HG02759 (cell line): Measurements from ENCODE around the gene EIPR1.

Experiments
- ATAC-seq: cut with Tn5 transposase; IDR thresholded peaks from one replicate; pipeline ENCODE4 v1.9.1; 2021; ENCODE audit warnings: mild to moderate bottlenecking, moderate library complexity; ENCODE audit not compliant: unreplicated experiment

The EIPR1 gene

DNA sequence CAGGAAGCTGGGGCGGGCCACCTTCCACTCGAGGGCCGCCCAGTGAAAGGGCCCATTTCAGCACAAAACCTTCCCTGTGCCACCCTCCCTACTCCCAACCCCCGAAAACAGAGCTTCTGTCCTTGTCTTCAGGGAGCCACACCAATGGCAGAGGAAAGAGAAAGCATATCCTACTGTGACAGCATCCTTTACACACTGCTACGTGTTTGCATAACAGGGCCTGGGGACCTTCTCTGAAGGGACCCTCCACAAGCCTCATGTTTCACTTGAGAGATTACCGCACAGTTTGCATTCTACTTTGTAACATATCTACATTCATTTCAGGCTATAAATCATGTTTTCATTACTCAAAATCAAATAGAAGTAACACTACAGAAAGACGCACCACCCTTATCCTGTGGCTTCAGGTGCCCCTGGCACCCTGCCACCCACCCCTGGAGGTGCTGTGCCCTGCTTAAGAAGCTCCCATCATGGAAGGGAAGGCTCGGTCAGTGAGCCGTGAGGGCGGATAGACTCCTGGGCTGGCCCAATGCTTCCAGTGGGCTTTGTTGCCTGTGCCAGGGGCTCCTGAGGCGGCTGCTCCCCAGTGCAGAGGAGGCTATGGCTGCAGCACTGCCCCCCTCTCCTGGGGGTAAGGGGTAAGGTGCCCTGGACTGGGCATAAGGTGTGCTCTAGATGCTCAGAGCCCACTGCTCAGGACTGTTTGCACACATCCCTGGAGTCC is 52.0 kb downstream of the EIPR1 start:
- no peak for ATAC-seq

DNA sequence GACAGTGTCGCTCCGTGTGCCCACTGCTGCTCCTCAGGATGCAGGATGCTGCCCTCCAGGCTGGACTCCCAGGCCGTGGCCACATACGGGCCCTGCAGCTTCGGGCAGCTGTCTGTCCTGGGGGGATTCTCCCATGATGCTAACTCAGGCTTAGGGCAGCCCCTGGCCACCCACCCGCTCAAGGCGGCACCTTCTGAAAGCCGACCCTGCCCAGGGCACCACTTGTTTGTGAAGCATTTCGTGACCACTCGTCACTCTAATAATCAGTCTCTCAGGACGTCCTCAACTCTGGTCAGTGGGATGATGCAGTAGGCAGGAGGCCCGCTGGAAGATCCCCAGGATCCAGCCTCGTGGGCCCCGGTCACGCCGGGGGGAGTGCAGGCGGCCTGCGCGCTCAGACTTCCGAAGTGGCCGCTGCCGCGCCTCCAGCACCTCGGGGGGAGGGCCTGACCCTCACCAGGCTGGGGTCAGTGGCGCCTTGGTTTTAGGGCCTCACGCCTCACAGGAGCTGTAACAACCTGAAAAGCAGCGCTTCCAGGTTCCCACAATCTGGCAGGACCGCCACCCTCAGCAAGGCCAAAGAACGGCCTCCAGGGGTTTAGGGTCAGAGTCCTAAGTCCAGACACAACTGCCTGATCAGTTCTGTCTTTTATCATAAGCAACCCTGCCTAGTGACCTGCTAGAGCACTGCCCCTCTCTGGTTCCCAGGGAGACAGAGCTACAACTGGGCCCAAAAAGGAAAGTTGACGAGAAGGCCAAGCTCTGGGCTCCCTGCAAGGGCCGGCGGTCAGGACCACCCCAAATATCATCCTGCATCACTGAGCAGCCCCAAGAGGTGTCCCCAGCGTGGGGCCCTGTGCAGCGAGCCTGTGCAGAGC is 53.0 kb downstream of the EIPR1 start:
- no peak for ATAC-seq

DNA sequence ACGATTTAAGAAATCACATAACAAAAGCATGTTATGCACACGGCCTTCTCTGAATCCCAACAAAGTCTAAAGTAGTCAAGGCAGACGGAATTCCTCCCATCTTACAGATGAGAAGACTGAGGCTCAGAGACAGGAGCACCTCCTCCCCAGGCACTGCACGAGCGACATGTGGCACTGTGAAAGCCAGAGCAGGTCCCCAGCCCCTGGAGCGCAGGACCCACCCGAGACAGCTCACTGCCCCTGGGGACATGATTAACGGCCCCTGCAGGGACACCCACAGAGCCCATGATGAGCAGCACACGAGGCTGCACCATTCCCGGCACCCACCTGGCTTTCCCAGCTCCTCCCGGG is 53.6 kb downstream of the EIPR1 start:
- no peak for ATAC-seq

DNA sequence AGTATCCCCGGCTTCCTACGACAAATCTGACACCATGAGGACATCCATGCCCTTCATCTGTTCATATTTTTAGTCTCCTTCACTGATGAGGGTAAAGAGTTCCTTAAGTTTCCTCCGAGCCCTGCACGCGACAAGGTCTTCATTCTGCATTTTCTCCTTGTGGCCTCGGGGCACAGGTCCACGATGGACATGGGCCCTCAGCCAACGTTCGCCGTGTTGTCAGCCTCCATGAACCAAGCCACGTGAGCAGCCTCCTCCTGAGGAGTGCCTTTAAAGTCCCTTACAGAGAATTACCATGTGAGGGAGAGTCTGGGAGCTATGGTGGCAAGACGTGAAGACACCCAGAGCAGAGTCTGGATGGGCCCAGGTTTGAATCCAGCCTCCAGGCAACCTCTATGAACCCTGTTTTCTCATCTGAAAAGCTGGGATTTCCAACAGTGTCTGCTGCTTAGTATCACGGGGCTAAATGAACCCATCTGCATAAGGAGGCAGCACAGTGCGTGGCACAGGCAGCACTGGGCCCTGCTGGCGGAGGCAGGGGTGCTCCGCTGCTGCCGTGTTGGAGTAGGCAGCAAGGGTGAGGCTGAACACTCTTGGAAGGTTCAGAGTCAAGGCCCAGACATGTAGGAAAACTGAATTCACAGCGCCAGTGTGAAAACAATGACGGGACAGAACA is 54.1 kb downstream of the EIPR1 start:
- ATAC-seq, result no peak

- no peak for ATAC-seq
Measured at GRCh38 chr2:3322311-3322970, 55.2 kb downstream of the EIPR1 start.

- ATAC-seq, result no peak
Measured at GRCh38 chr2:3321825-3322224, 55.8 kb downstream of the EIPR1 start.

- no peak for ATAC-seq
Measured at GRCh38 chr2:3320910-3321605, 56.6 kb downstream of the EIPR1 start.

- no peak for ATAC-seq
Measured at GRCh38 chr2:3319745-3320566, 57.7 kb downstream of the EIPR1 start.

GRCh38 chr2:3319134-3319533 is 58.5 kb downstream of the EIPR1 start:
- no peak for ATAC-seq

DNA sequence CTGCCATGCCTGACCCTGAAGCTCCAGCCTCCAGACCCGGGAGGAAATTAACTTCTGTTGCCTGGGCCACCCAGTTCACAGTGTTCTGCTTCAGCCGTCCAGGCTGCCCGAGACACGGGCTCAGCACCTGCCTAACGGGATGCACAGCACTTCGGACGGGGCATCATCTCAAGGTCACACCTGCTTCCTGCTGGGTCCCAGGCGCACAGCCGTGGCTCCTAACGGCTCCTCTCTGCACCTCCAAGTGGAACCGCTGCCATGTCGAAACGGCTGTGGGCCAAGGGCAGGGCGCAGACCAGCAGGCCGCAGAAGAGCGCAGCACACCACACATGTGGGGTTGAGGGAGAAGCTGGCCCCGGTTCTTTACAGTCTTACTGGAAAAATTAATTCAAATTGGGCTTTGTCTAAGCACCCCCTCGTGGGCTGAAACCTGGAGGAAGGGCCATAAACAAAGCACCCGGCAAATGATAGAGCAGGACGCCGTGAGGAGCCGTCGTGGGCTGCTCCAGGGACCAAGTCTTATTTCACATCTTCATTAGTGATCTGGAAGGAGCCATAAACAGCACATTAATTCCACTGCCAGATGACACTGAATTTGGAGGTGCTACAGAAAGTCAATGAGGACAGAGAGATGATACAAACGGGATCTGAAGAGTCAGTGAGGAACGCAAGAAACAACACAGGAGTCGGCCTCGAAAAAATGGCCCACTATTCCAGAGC is 59.6 kb downstream of the EIPR1 start:
- no peak for ATAC-seq

- ATAC-seq, result no peak
Measured at GRCh38 chr2:3317277-3317685, 60.3 kb downstream of the EIPR1 start.

DNA sequence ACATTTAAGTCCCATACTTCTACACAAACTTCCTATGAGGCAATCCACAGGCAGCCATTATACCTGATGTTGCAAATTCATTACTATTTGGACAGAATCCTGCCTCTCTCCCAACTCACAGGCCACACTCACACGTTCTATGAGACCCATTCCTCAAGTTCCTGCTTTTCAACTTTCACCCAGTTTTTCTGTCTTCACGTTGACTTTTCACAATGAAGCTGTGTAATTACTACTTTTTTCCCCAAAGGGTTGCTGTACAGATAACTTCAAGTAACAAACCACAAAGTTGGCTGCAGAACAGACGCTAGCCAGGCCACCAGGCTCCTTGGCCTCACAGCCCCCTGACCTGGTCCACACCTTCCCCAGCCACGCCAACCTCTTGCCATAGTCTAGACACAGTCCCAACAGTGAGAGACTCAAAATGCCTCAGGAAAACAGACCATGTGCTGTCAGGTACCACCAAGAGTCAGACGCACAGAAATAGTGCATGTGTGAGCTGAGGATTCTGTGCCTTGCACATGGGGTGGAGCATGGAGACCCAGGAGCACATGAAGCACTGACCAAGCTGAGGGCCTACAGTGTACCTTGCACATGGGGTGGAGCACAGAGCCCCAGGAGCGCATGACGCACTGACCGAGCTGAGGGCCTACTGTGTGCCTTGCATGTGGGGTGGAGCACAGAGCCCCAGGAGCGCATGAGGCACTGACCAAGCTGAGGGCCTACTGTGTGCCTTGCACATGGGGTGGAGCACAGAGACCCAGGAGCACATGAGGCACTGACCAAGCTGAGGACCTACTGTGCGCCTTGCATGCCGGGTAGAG is 61.0 kb downstream of the EIPR1 start:
- ATAC-seq, result no peak

GRCh38 chr2:3314626-3315025 is 63.0 kb downstream of the EIPR1 start:
- no peak for ATAC-seq

GRCh38 chr2:3313781-3314375 is 63.7 kb downstream of the EIPR1 start:
- ATAC-seq, result no peak

DNA sequence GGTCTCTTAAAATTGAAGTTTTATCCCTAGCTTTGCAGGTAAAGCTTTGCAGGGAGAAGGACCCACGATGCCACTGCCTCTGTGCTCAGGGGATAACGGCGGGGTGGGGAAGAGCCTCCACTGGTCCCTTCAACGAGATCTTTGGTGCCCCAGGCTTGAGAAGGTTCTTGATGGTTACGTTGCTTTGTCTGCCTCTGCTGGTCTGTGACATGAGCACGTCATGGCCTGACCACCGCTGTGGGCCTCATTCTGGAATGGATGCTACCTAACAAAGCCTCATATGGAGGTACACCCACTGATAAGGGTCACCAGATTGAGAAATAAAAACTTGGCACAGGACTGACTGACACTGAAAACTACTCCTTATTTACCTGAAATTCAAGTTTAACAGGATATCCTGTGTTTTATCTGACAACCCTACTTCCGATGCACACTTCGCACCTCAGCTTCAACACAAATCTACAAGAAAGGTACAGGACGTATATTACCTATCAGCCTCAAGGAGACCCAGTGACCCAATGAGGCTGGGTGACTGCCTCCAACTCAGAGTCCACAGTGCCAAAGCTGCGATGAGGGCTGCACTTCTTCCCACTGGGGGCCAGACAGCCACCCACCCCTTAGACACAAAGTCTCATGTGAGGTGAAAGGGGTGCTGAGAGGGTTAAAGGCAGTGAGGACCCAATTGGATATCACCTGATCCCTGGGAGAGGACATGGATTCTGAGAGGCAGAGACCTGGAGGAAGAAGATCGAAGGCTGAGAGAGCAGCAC is 64.9 kb downstream of the EIPR1 start:
- no peak for ATAC-seq

DNA sequence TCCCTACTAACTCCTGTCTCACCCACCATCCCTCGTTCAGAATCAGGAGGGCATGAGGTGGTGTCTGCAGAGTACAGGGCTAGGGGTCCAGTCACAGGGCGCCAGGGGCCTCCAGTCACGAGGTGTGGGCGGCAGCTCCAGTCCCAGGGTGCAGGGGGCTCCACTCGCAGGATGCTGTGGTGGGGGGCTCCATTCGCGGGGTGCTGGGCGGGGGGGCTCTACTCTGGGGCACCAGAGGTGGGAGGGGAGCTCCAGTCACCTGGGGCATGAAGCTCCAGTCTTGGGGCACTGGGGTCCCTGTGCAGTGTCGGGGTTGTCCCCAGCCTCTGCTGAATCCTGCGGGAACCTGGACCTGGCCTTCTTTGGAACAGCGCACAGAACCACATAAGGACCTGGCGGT is 66.0 kb downstream of the EIPR1 start:
- ATAC-seq, result no peak
